K562 (cell line): ENCODE measurements around the gene SMOC2. TPM values are rescaled to one million over a fixed set of nuclear protein-coding genes. Genes with fewer than 3 reads are reported as not detected.

Experiments used
- ARID4B ChIP-seq: sonication (generic); formaldehyde crosslinking; IDR thresholded peaks from 2 replicates; pipeline ENCODE4 v1.8.0; 2022; ENCODE audit warnings: mild to moderate bottlenecking, missing genetic modification reagents
- CEBPZ ChIP-seq: fragments of 150-350 bp; IDR thresholded peaks from 2 replicates; pipeline ENCODE4 v1.6.1; 2014; ENCODE audit warnings: low read depth, mild to moderate bottlenecking, low read length, borderline replicate concordance
- PTBP1 ChIP-seq: fragments of 200-400 bp; formaldehyde crosslinking; IDR thresholded peaks from 2 replicates; pipeline ENCODE4 v1.6.1; 2017; ENCODE audit warnings: low read depth, low read length
- polyA plus RNA-seq, 8 experiments: library from polyadenylated mRNA; depleted of rRNA in 4 of 8; stranded (reverse) in 5 of 8; unstranded in 3 of 8; fragments of >200 nt; fragmentation: Nextera tagmentation in 2 of 8; fragmentation: Illumina TruSeq in 1 of 8; extraction: Ambion mirVana in 2 of 8; extraction: Trizol in 1 of 8; gene quantifications; 2 replicates each; pipeline versions ENCODE4 v1.2.1 to v1.2.3, GENCODE V29; 2011 to 2014; ENCODE audit warnings: inconsistent platforms in 1 of 8, missing spikeins in 1 of 8
- total RNA-seq, 7 experiments: library from RNA; depleted of rRNA in 6 of 7; stranded (reverse); fragments of >200 nt in 6 of 7; fragmentation: Illumina TruSeq in 2 of 7; extraction: Trizol in 2 of 7; gene quantifications; 2 replicates each; pipeline versions ENCODE4 v1.2.1 to v1.2.3, GENCODE V29; 2011 to 2021; ENCODE audit warnings: low replicate concordance in 1 of 7

SMOC2 gene
- total and polyA plus RNA-seq, 9 of the 15 experiments (the other 6 are each of a cell fraction or from before 2014, with no cell fraction given), result 0.45 to 2.3 (median 1.1) TPM

- no peak for TF ChIP-seq CEBPZ
- TF ChIP-seq PTBP1, result no peak
- no peak for TF ChIP-seq ARID4B (CRISPR knock-in tag)
These were observed 166.5 kb downstream of the SMOC2 start (continued) for GRCh38 chr6:168607272-168608112.
